Thoracic aorta (tissue), 2 donors: ENCODE data around the gene CCDC157. TPM values are rescaled to one million over a fixed set of nuclear protein-coding genes. Genes with fewer than 3 reads are reported as not detected.

ENCODE experiments used
- ATAC-seq: fragments of 150-250 bp; one replicate; pipeline ENCODE4 v1.8.0; 2017; ENCODE audit warnings: low read depth; ENCODE audit not compliant: insufficient number of reproducible peaks, low FRiP score
- DNase-seq: peaks from one replicate; pipeline ENCODE4 v3.0.0-alpha.2; 2020; ENCODE audit warnings: low spot score
- H3K27ac ChIP-seq, 2 donors: fragments of 200-600 bp; sonication (generic); 1 replicate in 1 of 2; 2 replicates in 1 of 2; pipeline ENCODE4 v1.5.1; 2016; ENCODE audit warnings: mild to moderate bottlenecking in 2 of 2, moderate library complexity in 2 of 2
- H3K27me3 ChIP-seq: fragments of 200-600 bp; sonication (generic); replicated peaks from 2 replicates; pipeline ENCODE4 v1.6.0; 2016; ENCODE audit warnings: mild to moderate bottlenecking; ENCODE audit not compliant: insufficient read depth
- H3K36me3 ChIP-seq: fragments of 200-600 bp; sonication (generic); one replicate; pipeline ENCODE4 v1.5.1; 2016
- H3K4me1 ChIP-seq, 2 donors: fragments of 200-600 bp; sonication (generic); 1 replicate in 1 of 2; 2 replicates in 1 of 2; pipeline versions ENCODE4 v1.5.1 to v1.6.0; 2016; ENCODE audit warnings: low read depth in 2 of 2, mild to moderate bottlenecking in 1 of 2; ENCODE audit not compliant: control insufficient read depth in 1 of 2
- H3K4me3 ChIP-seq: fragments of 200-600 bp; sonication (generic); 2 replicates; pipeline ENCODE4 v1.5.1; 2016; ENCODE audit warnings: mild to moderate bottlenecking
- H3K9me3 ChIP-seq: fragments of 200-600 bp; sonication (generic); 2 replicates; pipeline ENCODE4 v1.5.1; 2016
- CTCF ChIP-seq: fragments of 200-600 bp; sonication (generic); IDR thresholded peaks from one replicate; pipeline ENCODE4 v1.5.1; 2019; ENCODE audit warnings: antibody characterized with exemption
- total RNA-seq, 2 donors: library from RNA; depleted of rRNA; stranded (reverse); fragments of >200 nt; gene quantifications; one replicate each; pipeline versions ENCODE4 v1.1.0 to v1.2.3, GENCODE V29; 2016

Gene CCDC157
- total RNA-seq, 2 donors from 2014 or later = 0.27 to 2.9 TPM

GRCh38 chr22:30408388-30409102 lies 51.7 kb downstream of the CCDC157 start:
- Histone ChIP-seq H3K27me3 (no peaks in the 10 kb centered on the region), H3K36me3 (peaks cover 18% of the 10 kb centered on the region), H3K4me1 (no peaks in the 10 kb centered on the region), H3K27ac (no peak overlapping the region), H3K9me3 (no peaks in the 10 kb centered on the region), H3K4me3 (no peak overlapping the region)
- no peak for ATAC-seq
- TF ChIP-seq CTCF = no peak
- no peak for DNase-seq

DNA sequence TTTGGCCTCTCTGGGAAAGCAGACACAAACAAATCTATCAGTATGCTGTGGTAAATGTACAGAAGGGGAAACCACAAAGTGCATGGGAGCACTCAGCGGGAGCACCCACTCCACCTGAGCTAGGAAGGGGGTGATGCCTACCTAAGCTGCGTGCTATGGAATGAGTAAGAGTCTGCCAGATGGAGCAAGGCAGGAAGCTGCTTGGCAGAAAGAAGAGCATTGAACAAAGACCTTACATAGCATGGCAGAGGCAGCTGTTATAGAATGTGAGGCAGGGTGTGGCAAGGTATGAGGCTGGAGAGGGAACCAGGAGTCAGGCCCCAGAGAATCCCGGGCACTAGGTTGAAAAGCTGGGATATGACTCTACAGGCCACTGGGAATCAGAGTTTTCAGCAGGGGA lies 55.0 kb downstream of the CCDC157 start:
- Histone ChIP-seq H3K9me3 (no peaks in the 10 kb centered on the region), H3K36me3 (peaks cover 34% of the 10 kb centered on the region), H3K4me3 (no peak overlapping the region), H3K27ac (no peak overlapping the region), H3K4me1 (no peaks in the 10 kb centered on the region), H3K27me3 (no peaks in the 10 kb centered on the region)
- no peak for ATAC-seq
- no peak for TF ChIP-seq CTCF
- no peak for DNase-seq

GRCh38 chr22:30413001-30413400 lies 56.2 kb downstream of the CCDC157 start:
- TF ChIP-seq CTCF = no peak
- Histone ChIP-seq H3K4me3 (no peak overlapping the region), H3K4me1 (no peaks in the 10 kb centered on the region), H3K36me3 (peaks cover 40% of the 10 kb centered on the region), H3K9me3 (no peaks in the 10 kb centered on the region), H3K27ac (peak overlapping the region in 1 of 2 donors; percentile 18), H3K27me3 (no peaks in the 10 kb centered on the region)
- ATAC-seq (no peak), DNase-seq (no peak)

GRCh38 chr22:30413745-30414524 lies 57.1 kb downstream of the CCDC157 start:
- Histone ChIP-seq H3K9me3 (no peaks in the 10 kb centered on the region), H3K36me3 (peaks cover 42% of the 10 kb centered on the region), H3K4me3 (no peak overlapping the region), H3K27me3 (no peaks in the 10 kb centered on the region), H3K27ac (no peak overlapping the region), H3K4me1 (no peaks in the 10 kb centered on the region)
- no peak for TF ChIP-seq CTCF
- DNase-seq (no peak), ATAC-seq (no peak)

DNA sequence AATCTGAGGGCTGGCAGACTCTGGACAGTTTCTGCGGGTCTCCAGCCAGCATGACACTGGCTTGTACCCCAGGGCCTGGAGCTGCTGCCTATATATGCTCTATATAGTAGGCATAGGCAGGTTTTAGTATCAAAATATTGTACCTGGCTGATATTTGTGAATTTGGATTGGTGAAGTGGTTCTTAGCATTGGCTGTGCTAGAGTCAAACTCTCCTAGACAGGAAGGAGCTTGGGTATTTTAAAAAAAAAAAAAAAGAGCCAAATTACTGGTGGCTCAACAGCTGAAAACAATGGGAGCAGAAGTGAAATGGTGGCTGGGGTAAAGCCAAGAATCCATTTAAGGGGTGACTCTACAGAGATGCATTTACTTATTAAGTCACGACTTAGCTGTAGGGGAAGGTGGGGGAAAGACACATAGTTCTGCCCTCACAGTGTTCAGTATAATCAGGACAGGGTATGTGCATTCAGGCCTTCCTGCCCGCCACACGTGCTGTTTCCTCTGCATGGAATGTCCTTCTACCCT lies 57.8 kb downstream of the CCDC157 start:
- Histone ChIP-seq H3K4me3 (no peak overlapping the region), H3K36me3 (peaks cover 44% of the 10 kb centered on the region), H3K27me3 (no peaks in the 10 kb centered on the region), H3K4me1 (no peaks in the 10 kb centered on the region), H3K27ac (no peak overlapping the region), H3K9me3 (no peaks in the 10 kb centered on the region)
- no peak for DNase-seq
- no peak for TF ChIP-seq CTCF
- ATAC-seq = no peak
